ENCODE data around the gene ATP5MK. TPM values are rescaled to one million over a fixed set of nuclear protein-coding genes. Genes with fewer than 3 reads are reported as not detected.
"Not testable (repeated sequence)": the region's sequence is repeated elsewhere in the genome, so short reads cannot be mapped to it uniquely, and the experiment has no call there.

Gene ATP5MK, protein sequence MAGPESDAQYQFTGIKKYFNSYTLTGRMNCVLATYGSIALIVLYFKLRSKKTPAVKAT
- 138 TPM for total RNA-seq (ENCODE audit: insufficient read depth, low replicate concordance)

DNA sequence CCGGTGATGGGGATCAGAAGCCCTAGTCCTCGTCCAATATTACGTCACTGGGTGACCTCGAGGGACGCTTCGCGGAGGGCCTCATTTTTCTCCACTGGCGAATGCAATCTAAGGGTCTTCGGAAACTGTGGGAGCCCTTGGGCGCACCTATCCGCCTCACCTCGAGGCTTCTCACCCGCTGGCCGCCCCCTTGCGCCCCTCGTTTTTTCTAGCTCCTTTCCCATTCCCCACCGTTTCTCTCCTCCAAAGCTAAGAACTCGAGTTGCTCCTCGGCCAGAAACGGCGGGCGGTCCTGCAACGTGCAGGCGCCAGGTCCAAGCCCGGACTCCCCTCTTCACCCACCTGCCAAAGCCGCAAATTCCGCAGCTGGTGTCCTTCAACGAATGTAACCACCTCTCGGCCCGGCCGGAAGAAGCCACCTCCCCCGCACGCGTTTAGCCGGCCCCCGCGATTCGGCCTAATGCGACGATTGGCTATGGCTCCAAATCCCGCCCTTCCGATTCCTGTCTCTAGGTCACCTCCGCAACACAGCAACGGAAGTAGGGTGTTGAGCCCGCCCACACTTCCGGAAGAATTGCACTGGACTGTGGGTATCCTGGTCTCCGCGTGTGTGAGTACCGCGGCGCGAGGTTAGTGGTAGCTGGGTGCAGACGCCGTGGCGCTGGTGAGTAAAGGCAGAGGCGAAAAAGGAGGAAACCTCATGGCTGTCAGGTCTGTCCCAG lies at the start of gene ATP5MK, which contains the start of gene PDCD11:
TSS of gene ATP5MK (minus strand) at position 409 of the 722 bp plus-strand sequence. CDS start 4,018 bp downstream, outside the sequence.
TSS of gene PDCD11 (plus strand) at position 560 of the 722 bp plus-strand sequence. CDS start 1,801 bp downstream, outside the sequence.
- peak; percentile 99 for DNase-seq (ENCODE audit: low spot score)

DNA sequence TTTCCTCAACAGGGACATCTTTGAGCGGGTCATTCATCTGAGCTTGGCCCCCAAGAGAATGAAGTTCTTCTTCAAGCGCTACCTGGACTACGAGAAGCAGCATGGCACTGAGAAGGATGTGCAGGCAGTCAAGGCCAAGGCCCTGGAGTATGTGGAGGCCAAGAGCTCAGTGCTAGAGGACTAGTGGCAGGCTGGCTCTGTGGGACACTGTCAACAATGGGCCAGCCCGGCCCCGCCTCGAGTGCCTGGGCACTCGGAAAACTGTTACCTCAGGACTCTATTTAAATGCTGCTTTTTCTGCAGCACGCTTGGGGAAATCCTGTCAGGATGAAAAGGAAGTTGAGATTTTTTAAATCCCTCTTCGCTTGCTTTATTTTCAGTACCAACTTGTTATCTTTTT lies 49.1 kb upstream of the ATP5MK start:
- no peak for DNase-seq (ENCODE audit: low spot score)

DNA sequence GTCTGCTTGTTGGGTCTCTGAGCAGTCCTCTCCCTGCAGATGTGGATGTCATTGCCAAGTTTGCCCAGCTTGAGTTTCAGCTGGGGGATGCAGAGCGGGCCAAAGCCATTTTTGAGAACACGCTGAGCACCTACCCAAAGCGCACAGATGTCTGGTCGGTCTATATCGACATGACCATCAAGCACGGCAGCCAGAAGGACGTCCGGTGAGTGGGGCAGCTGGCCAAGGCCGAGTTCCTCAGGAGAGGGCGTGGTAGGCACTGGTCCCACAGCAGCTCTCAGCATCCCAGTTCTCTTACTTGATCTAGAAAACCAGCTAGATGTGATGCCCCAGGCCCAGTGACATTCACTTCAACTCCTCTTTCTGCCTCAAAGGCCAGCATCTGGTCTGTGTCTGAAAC lies 48.2 kb upstream of the ATP5MK start:
- no peak for DNase-seq (ENCODE audit: low spot score)

DNA sequence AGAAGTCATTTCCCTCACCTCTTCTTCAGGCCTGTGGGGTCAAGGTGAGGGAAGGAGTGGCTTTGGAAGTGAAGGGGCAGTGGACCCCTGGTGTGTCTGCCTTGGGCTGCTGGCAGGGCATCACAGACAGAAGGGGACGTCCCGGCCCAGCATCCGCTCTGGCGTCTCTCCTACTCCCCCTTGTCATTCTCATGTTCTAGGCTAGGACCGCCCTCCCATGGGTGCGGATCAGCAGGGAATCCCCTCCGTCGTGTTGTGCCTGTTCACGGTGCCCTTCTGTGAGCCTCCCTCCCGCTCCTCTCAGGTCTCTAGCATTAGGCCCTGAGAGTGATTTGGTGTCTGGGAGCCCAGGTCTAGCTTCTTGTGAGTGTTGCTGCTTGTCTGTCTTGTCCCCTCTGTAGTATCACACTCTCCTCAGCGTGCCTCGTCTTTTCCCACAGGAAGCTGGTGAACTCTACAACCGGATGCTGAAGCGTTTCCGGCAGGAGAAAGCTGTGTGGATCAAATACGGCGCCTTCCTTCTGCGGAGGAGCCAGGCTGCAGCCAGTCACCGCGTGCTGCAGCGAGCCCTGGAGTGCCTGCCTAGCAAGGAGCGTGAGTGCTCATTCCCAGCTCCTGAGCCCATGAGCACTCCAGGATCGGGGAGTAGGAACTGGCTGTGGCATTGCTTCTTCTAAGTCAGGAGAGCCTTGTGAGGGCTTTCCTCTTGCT lies 47.4 kb upstream of the ATP5MK start:
- no peak for DNase-seq (ENCODE audit: low spot score)

DNA sequence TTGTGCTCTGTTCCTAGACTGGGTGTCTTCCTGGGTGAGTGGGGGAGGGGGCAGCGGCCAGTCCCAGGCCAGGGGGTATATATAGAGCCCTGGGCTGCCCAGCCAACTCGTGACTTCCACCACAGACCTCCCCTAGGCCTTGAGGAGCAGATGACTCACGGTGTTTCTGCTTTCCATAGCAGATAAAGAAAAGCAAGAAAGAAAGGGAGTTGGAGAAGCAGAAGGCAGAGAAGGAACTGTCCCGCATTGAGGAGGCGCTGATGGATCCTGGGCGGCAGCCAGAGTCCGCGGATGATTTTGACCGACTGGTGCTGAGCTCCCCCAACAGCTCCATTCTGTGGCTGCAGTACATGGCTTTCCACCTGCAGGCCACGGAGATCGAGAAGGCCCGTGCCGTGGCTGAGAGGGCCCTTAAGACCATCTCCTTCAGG lies 45.8 kb upstream of the ATP5MK start:
- DNase-seq (ENCODE audit: low spot score), result no peak

DNA sequence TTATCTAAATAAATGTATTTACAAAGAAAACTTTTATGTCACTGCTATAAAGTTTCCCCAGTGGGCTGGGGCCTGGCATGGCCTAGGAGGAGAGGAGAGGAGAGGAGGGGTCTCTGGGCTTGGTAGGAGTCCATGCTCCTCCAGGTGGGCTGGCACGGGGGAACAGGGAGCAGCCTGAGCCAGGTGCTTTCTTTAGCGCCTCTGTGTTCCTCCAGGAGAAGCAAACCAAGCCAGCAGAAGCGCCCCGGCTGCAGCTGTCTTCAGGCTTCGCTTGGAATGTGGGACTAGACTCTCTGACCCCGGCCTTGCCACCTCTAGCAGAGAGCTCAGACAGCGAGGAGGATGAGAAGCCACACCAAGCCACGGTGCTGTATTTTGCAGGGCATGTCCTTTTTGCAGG lies 45.3 kb upstream of the ATP5MK start:
- no peak for DNase-seq (ENCODE audit: low spot score)

DNA sequence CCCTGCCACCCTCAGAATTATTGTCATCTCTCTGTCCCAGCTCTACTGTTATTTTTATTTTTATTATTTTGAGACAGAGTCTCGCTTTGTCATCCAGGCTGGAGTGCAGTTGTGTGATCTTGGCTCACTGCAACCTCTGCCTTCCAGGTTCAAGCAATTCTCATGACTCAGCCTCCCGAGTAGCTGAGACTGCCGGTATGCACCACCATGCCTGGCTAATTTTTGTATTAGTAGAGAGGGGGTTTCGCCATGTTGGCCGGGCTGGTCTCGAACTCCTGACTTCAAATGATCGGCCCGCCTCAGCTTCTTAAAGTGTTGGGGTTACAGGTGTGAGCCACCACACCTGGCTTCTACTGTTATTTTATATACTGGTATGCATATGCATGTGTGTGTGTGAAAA lies 44.9 kb upstream of the ATP5MK start:
- no peak for DNase-seq (ENCODE audit: low spot score)

DNA sequence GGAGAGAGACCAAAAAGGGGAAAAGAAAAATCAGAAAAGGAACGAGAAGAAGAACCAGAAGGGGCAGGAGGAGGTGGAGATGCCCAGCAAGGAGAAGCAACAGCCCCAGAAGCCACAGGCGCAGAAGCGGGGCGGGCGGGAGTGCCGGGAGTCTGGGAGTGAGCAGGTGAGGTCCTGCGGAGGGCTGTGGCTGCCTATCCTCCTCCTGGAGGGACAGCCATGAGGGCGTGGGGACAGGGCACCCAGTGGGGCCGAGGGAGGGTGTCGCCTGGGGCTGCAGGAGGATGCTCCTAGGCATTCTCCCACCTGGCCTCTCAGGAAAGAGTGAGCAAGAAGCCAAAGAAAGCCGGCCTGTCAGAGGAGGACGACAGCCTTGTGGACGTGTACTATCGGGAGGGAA lies 44.1 kb upstream of the ATP5MK start:
- DNase-seq (ENCODE audit: low spot score), result no peak

DNA sequence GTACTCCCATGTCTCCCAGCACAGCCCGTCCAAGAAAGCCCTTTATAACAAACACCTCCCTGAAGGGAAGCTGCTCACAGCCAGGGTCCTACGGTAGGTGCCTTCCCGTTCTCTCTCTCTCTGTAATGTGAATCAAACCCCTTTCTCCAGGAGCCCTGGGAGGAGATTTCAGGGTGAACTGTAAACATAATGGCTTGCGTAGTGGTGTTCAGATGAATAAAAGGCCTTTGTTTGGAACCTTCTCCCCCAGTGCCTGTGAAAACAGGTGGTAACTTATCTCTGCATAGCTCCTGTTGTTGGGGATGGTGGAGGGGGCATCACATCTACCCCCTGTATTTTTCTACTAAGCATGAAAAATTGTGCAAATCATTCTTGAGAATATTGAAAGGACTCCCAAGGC lies 43.5 kb upstream of the ATP5MK start:
- no peak for DNase-seq (ENCODE audit: low spot score)

DNA sequence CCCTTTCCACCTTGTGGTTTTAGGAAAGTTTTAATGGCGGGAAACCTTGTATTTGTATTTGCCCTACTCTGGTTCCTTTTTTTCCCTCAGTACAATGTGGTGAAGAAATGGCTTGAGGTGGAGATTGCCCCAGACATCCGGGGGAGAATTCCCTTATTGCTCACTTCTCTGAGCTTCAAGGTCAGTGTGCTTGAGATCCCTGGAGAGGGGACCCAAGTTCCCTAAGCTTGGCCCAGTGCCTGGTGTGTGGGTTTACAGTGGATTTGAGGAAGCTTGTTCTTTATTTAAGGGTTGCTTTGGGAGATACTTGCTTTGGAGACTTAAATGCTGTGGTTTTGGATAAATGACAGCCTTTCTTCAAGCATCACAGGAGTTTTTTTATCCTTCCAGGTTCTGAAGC lies 37.6 kb upstream of the ATP5MK start:
- DNase-seq (ENCODE audit: low spot score), result no peak

DNA sequence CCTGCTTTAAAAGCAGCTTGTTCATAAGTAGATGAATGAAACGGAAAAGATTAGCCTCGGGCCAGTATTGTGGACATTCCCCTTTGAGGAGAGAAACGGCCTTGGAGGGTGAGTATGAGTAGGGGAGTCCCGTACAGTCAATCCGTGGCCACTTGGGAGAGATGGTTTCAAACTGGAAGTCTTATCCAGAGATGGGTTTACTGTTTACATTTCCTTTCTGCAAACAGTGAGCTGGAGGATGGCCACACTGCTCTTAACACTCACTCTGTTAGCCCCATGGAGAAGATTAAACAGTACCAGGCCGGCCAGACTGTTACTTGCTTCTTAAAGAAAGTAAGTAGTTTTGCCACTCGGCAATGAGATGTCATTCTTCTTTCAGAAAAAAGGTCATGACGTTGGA lies 35.6 kb upstream of the ATP5MK start:
- DNase-seq (ENCODE audit: low spot score), result no peak

DNA sequence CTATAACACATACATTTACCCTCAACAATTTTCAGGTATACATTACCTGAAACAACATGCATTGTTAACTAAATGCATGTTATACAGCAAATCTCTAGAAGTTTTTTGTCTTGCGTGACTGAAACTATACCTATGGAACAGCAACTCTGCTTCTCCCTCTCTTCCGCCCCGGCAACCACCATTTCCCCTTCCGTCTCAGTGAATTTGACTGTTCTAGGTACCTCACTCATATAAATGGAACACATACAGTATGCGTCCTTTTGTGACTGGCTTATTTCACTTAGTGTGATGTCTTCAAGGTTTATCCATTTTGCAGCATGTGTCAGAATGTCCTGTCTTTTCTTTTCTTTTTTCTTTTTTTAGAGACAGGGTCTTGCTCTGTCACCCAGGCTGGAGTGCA lies 33.4 kb upstream of the ATP5MK start:
- DNase-seq (ENCODE audit: low spot score), result no peak

DNA sequence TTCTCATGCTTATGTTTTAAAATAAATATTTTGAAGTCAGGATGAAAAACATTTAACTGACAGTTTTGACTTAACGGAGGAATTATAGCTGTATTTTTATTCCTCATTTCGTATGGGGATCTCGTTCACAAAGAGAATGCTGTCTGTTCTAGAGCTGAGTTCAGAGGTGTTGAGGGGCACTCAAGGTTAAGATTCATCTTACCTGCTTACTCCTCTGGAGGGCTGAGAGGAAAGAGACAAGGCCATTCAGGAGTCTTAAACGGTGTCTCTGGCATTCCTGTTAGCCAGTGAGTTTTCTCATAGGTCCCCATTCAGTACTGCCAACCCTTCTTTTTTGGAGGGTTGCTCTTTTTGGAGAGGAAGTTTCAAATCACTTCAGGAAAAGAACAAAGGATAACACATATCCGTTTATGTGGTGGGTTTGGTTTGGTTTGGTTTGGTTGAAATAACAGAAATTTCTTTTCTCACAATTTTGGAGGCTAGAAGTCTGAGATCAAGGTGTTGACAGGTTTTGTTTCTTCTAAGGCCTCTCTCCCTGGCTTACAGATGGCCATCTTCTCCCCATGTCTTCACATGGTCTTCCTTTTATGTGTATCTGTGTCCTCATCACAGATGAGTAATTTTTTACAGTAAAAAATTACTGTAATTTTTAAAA lies 32.8 kb upstream of the ATP5MK start:
- DNase-seq (ENCODE audit: low spot score), result no peak

DNA sequence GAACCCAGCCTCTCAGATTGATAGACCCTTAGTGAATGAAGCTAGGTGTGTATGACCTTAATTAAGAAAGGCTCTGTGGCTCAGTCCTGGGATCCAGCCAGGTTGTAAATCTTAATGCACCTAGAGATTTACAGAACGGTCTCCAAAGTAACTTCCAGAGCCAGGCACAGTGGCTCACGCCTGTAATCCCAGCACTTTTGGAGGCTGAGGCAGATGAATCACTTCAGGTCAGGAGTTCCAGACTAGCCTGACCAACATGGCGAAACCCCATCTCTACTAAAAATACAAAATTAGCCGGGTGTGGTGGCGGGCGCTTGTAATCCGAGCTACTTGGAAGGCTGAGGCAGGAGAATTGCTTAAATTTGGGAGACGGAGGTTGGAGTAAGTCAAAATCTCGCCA lies 31.6 kb upstream of the ATP5MK start:
- DNase-seq (ENCODE audit: low spot score), result no peak

DNA sequence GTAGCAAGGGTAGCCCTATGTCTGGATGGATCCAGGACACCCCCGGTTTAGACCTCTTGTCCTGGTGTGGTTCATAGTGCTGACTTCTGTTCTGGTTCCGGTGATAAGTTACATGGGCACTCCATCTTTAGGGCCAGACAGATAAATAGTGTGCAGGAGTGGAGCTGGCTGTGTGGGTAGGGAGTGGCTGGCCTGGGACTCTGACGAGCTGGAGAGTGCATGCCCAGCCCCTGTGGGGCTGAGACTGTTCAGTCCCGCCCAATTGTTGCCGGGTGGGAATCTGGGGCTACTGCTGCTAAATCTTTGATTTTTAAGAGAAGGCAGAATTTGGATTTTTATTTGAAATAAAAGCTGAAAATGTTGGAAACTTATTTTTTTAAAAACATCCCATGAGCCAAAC lies 27.5 kb upstream of the ATP5MK start:
- DNase-seq (ENCODE audit: low spot score), result no peak

DNA sequence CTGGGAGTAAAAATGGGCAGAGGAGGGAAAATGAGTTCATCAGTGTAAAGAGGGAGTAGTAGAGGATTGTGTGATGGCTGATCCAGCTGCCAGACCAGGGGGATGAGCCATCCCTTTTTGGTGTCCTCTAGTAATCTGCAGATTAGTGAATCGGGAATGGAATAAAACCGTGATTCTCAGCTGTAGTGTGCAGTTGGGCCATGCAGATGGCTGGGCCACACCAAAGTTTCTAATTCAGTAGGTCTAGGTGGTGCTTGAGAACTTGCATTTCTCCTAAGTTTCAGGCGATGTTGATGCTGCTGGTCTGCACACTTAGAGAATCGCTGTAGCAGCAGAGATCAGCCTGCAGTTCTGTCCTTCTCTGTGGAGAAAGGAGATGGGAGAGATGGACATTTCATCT lies 22.8 kb upstream of the ATP5MK start:
- no peak for DNase-seq (ENCODE audit: low spot score)

DNA sequence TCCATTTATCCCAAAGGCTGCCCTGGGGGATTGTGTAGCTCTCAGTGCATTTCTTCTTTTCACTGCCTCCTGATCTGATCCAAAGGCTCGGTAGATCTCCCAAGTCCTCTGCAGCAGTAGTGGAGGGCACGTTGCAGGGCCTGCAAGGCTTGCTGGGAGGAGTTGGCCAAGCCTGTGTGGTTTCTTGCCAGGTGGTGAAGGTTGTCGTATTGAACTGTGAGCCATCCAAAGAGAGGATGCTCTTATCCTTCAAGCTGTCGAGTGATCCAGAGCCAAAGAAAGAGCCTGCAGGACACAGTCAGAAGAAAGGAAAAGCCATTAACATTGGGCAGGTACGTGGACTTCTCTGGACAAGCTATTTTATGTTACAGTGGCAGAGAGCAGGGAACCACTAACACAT lies 21.3 kb upstream of the ATP5MK start:
- DNase-seq (ENCODE audit: low spot score), result no peak

DNA sequence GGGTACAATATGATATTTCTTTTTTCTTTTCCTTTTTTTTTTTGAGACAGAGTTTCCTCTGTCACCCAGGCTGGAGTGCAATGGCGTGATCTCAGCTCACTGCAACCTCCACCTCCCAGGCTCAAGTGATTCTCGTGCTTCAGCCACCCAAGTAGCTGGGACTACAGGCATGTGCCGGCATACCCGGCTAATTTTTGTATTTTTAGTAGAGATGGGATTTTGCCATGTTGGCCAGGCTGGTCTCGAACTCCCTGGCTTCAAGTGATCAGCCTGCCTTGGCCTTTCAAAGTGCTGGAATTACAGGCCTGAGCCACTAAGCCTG lies 20.8 kb upstream of the ATP5MK start:
- DNase-seq (ENCODE audit: low spot score), result not testable (repeated sequence)

DNA sequence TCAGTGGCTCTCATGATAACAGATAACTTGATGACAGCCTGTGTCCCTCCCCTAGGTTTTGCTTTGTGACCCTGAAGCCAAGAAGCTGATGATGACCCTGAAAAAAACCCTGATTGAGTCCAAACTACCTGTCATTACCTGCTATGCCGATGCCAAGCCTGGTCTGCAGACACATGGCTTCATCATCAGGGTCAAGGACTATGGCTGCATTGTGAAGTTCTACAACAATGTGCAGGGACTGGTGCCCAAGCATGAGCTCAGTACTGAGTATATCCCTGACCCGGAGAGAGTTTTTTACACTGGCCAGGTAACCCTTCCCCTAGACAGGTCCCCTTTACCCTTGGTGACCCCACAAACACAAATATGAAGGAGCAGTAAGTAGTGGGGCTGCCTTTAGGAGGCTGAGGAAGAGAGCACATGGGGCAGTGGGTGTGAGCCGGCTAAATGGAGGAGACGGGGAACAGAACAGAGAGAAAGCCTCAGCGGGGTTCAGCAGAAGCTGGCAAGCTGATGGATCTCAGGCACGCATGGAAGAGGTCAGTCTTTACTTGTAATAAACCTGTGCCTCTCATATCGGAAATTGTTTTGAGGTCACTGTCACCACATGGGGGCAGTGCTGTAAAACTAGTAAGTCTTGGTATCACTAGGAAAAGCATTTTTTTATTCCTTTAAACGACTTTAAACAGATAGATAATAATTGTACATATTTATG lies 20.3 kb upstream of the ATP5MK start:
- peak; percentile 75 for DNase-seq (ENCODE audit: low spot score)

DNA sequence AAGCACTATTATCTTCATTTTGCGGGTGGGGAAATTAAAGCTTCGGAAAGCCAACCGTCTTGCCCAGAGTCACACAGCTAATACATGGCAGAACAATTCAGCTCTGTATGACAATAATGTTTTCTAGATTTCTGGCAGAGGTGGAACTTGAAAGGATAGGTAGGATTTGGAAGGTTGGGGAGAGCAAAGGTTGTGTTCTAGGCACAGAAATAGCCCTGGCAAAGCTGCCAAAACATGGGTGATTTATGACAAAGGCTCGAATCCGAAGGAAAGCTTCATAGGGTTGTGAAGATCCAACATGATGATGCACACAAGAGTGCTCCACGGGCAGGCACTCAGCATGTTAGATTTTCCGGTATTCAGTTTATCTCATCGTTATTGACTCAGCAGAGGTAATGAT lies 19.3 kb upstream of the ATP5MK start:
- no peak for DNase-seq (ENCODE audit: low spot score)

DNA sequence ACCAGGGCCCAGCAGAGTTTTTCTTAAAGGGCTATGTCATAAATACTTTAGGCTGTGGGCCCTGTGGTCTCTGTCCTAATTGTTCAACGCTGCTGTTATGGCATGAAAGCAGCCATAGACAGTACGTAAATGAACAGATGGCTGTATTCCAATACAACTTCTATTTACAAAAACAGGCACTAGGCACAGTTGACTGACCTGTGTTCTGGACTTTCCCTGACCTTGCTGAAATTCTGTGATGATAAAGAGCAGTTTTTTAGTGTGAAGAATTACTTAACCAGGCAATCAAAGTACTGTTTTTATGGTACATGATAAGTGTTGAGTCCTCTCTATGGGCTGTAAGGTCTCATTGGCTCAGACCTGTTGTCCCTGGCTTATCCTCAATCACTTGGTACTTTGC lies 17.3 kb upstream of the ATP5MK start:
- DNase-seq (ENCODE audit: low spot score), result no peak
